NCI-H526 (cell line): ENCODE measurements around the gene DBNDD1.
"Not testable (repeated sequence)": the region's sequence is repeated elsewhere in the genome, so short reads cannot be mapped to it uniquely, and the experiment has no call there.

Source experiments
- DNase-seq, 2 experiments: peaks; one replicate each; lab custom pipeline; 2025; lab: John Stamatoyannopoulos, UW

DBNDD1 gene

GRCh38 chr16:89988951-89989350, 30.3 kb downstream of the DBNDD1 start:
- DNase-seq, result no peak

DNA sequence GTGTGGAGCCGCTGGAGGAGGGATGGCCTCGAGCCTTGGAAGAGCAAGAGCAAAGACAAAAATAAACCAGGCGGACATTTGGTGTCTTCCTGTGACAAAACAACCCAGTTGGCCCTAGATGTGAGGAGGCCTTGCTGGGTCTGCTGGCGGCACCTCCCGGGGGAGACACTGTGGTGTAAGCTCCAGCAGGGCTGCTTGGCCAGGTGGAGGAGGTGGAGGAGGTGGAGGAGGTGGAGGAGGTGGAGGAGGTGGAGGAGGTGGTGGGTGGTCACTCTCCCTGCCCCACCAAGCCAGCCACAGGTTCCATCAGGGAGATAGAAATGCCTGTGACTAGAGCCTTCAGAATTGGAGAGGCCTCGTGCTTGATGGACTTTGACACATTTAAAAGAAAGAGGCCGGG, 32.1 kb downstream of the DBNDD1 start:
- no peak for DNase-seq

DNA sequence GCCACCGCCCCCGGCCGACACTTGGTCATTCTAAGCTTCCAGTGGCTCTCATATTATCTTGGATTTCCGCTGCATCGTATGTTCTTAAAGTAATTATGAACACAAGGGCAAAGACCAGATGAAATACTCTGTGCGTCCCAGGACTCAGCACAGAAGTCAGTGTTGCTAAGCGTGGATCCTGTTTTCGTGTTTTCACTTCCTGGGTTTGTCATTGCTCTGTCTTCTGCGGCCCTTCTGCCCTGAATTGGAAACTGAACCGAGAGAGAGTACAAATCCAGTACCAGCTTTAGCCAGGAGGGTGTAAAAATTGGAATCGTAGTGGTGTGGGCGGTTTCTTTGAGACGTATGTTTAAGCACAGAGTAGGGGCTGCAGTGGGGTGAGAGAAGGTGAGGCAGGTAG, 32.7 kb downstream of the DBNDD1 start:
- DNase-seq, result no peak

DNA sequence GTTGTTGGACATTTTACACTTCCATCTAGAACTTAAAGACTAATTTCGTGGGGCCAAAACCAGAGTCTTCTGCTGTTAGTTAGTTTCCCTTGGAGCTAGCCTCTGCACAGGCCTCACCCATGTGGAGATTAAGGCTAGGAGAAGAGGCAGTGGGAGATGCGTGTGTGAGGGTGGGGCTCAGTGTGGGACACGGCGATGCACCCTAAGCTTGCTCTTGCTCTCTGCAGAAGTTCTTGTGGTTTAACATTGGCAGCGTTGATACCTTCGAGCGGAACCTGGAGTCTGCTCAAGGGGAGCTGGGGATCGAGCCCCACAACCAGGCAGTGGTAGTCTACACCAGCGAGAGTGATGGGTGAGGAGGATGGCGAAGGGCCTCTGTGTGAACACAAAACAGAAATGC, 34.0 kb downstream of the DBNDD1 start:
- no peak for DNase-seq

DNA sequence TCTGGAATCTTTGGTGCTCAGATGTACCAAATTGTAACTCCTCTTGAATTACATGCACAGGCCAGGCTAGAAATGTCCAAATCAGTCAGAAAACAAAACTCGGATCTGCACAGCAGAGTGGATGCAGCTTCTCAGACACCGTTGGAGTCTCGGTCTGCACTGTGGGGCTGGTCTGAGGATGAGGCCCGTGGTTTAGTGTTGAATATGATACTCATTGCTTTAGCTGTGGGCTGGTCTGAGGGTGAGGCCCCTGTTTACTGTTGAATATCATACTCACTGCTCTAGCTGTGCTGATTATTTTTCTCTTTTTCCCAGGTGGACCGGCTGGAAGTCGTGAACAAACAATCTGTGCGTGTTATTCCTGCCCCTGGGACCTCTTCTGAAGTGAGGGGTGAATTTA, 35.0 kb downstream of the DBNDD1 start:
- DNase-seq, result no peak

- no peak for DNase-seq
Measured at GRCh38 chr16:89983536-89983935, 35.7 kb downstream of the DBNDD1 start.

DNA sequence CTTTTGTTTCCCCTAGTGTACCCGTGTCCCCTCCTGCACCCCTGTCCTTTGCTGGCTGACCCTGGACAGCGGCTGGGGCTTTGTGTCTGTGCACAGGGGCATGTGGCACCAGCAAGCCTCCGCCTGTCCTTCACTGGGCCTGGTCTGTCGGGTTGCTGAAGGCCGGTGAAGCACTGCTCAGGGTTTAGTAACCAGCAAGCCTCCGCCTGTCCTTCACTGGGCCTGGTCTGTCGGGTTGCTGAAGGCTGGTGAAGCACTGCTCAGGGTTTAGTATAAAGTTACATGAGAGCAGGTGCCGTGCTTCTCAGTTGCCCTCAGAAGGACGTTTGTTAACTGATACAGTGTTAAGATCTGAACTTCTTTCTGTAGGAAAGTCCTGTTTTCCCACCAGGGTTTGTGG, 36.9 kb downstream of the DBNDD1 start:
- DNase-seq, result no peak

GRCh38 chr16:89981414-89981813, 37.8 kb downstream of the DBNDD1 start:
- no peak for DNase-seq

DNA sequence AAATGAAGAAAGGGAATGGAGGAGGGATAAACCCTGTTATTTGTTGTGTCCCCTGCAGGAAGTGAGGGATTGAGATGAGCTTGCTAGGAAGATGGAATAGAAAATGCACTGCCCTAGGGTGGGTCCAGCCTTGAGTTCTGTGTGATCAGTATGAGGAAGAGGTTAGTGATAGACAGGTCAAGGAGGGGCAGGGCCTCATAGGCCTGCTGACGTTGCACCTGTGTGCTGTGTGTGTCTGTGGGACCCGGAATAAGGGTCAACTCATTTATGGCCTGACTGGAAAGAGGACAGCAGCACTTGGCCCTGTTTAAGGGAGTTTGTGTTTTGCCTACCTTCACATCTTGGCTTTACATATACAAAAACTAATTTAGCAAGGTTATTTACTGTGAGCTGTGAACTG, 44.4 kb downstream of the DBNDD1 start:
- DNase-seq, result no peak

DNA sequence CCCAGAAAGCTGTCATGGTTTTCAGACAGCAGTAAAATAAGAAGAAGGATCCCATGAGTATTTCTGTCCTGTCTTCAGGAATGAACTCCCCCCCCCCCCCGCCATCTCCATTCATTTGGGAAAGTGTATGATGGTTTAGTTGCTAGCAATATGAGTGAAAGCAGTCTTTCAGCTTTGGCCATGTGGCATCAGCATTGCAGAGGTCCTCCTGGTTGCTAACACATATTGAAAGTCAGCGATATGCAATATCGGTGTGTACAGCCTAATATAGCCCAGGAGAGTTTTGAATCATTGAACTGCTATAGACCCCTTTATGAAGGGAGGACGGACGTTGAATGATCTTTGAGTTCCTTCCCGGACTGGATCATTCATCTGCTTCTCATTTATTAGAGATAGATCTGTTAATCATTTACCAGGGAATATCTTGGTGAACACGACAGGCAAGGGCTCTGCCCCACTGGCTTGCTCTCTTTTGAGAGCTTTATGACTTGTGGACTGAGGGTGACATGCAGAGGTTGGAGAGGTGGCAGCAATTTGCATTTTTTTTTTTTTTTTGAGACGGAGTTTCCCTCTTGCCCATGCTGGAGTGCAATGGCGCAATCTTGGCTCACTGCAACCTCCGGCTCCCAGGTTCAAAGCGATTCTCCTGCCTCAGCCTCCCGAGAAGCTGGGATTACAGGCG, 45.5 kb downstream of the DBNDD1 start:
- peak; percentile 5 to 39 for DNase-seq

DNA sequence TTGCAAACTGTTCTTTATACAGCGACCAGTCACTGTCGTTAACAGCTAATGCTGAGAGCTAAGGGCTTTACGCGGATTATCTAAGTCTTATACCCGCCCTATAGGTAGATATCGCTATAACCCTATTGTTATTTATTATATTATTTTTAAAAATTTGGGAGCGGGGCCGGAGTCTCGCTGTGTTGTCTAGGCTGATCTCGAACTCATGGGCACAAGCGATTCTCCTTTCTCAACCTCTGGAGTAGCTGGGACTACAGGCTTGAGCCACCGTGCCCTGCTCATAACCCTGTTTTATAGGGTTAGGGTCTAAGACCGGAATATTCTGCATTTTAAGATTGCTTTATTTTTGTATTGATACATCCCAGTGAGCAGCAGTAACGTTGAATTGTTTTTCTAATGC, 46.0 kb downstream of the DBNDD1 start:
- no peak for DNase-seq

- DNase-seq, result peak; percentile 55 to 89
Measured at GRCh38 chr16:89972244-89973234, 46.7 kb downstream of the DBNDD1 start.

DNA sequence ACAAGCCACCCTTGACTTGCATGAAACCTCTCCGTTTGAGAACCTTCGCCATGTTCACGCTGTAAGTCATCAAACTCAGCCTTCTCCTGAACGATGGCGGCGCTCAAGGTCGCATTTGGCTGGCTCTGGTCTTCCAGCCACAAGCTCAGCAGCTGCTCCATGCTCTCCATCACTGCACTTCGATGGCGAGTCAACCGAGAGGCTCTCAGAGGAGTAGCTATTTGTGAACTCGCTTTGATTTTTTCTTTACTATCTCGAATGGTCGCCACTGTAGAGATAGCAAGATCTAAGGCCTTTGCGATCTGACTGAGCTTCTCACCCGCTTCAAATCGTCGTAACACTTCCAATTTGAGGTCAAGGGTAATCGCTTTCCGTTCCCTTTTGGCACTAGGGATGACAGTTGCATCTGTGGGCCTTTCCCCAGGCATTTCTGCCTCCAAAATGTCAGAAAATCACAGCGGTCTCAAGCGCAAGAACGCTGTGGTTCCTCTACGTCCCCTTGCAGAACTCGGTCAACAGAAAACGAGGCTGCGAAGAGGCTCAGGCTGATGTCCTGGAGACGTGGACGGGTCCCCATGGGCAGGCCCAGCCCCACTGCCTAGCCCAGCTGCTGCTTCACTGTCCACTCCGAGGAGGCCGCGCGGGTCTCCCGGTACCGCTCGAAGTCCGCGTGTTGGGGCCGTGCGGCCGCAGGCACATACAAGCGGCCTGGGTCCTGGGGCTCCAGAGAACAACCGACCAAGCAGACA, 47.6 kb downstream of the DBNDD1 start:
- peak in 1 of 2 experiments; percentile 35 for DNase-seq

DNA sequence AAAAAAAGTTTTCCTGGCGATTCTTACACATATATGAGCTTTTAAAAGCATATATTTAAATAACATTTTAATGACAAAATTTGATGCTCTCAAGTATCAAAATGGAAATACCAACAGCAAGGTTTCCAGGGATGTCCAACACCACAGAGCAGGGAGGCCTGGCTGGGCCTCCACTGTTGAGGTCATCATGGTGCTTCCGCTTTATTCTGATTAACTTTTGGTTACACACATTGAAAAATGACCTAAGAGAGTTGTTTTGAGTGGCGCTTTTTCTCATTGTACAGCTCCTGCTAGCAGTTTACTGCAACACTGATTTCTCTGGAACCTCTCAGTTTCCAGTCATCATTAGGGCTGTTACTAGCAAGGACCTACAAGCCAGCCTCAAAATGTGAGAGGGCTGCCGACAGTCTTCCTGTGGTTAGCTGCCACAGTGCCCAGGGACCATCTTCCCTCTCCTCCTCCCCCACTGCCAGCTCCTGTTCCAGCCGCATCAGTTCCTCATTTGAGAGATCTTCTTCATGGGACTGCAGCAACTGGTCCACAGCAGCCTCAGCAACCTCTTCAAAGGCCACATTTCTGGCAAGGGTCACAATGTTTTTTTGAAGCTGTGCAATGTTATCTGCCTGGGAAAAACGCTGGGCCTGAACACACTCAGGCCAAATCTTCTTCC, 49.4 kb downstream of the DBNDD1 start:
- no peak for DNase-seq

- not testable (repeated sequence) for DNase-seq
Measured at GRCh38 chr16:89968074-89968473, 51.2 kb downstream of the DBNDD1 start.

DNA sequence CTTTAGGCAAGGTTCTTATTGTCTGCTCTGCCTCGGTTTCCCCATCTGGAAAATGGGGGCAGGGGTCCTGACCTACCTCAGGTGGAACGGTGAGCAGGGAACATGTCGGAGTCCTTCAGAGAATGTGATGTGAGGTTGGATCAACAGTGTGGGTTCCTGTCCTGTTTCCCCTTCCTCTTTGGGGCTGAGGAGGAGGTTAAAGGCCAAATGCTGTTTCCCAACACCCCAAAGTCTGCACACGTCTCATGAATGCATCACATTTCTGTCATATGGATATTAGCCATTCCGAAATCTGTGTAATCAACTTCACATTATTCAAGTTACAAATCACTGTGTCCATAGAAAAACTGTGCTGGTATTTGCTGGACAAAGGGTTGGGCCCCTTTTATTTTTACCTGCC, 51.8 kb downstream of the DBNDD1 start:
- not testable (repeated sequence) for DNase-seq

GRCh38 chr16:89966756-89967155, 52.5 kb downstream of the DBNDD1 start:
- no peak for DNase-seq

GRCh38 chr16:89965447-89966225, 53.6 kb downstream of the DBNDD1 start:
- no peak for DNase-seq

DNA sequence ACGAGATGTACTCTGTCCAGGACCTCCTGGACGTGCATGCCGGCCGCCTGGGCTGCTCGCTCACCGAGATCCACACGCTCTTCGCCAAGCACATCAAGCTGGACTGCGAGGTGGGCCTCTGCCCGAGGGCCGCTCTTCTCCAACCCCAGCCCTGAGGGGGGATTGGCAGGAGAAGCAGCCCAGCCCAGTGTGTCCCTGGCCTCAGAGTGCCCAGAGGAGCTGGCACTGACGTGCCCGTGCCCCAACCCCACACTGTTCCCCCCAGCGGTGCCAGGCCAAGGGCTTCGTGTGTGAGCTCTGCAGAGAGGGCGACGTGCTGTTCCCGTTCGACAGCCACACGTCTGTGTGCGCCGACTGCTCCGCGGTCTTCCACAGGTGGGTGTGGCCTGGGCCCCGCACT, 55.1 kb downstream of the DBNDD1 start:
- DNase-seq, result no peak

DNA sequence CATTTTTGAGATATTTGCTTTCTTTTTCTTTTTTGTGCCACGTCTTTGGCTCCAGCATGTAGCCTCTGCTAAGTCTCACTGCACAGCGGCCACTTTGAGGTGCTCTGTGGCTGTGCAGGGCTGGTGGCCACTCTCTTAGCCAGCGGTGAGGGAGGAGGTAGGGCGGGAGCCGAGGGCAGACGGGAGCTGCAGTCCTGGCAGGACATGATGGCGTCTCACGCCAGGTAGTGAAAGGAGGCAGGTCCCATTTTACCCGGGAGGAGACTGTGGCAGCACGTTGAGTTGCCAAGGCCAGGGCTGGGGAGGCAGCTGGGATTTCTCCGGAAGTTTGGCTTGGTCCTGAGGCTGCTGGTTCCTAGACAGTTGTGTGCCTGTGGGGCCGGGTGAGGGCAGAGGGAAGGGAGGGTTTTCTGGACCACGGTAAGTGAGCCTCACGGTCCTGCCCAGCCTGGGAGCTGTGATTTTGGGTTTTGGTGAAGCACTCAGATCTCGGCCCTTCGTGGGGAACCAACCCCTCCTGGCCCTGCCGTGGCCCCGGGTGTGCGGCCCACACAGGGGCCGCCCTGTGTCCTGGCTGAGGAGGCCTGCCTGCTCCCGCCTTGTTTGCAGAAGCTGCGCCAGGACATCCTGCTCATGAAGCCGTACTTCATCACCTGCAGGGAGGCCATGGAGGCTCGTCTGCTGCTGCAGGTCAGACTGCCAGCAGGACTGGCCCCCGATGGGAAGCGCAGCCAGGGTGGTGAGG, 56.3 kb downstream of the DBNDD1 start:
- no peak for DNase-seq
